Mononuclear cell (primary cell): ENCODE results near the gene BCL11B. TPM values are rescaled to one million over a fixed set of nuclear protein-coding genes. Genes with fewer than 3 reads are reported as not detected.
A peak's percentile ranks its signal among the peaks of the same experiment; 100 is the strongest.

Source experiments
- H3K27me3 ChIP-seq: 2 replicates; pipeline ENCODE4 v1.6.0; 2011; ENCODE audit warnings: low read length, control low read depth; ENCODE audit not compliant: insufficient read depth
- H3K4me1 ChIP-seq: 2 replicates; pipeline ENCODE4 v1.5.1; 2011; ENCODE audit warnings: mild to moderate bottlenecking, low read length, control low read depth; ENCODE audit not compliant: insufficient read depth
- H3K4me3 ChIP-seq: 2 replicates; pipeline ENCODE4 v1.5.1; 2011; ENCODE audit warnings: mild to moderate bottlenecking, low read length, moderate library complexity
- H3K9me3 ChIP-seq: 2 replicates; pipeline ENCODE4 v1.5.1; 2011; ENCODE audit warnings: low read depth, mild to moderate bottlenecking, control low read depth, low read length
- total RNA-seq: library from RNA; depleted of rRNA; stranded (reverse); fragments of >200 nt; gene quantifications from one replicate; pipeline ENCODE4 v1.2.3, GENCODE V29; 2012

Gene BCL11B
- total RNA-seq, 1 donor: 101 TPM

GRCh38 chr14:99265571-99265970, 6.4 kb downstream of the BCL11B start:
- Histone ChIP-seq H3K27me3 (peaks cover 44% of the 10 kb centered on the region), H3K4me1 (peaks cover 35% of the 10 kb centered on the region), H3K4me3 (peak overlapping the region; percentile 21), H3K9me3 (no peaks in the 10 kb centered on the region)

- H3K4me1 ChIP-seq: peaks cover 42% of the 10 kb centered on the region
- peak overlapping the region; percentile 21 for H3K4me3 ChIP-seq
- peaks cover 44% of the 10 kb centered on the region for H3K27me3 ChIP-seq
- H3K9me3 ChIP-seq: no peaks in the 10 kb centered on the region
These were observed 7.1 kb downstream of the BCL11B start for GRCh38 chr14:99264691-99265450.

- Histone ChIP-seq H3K4me1 (peaks cover 46% of the 10 kb centered on the region), H3K27me3 (peaks cover 40% of the 10 kb centered on the region), H3K9me3 (no peaks in the 10 kb centered on the region), H3K4me3 (peak overlapping the region; percentile 19)
These were observed 8.2 kb downstream of the BCL11B start for GRCh38 chr14:99263564-99264330.

- Histone ChIP-seq H3K9me3 (no peaks in the 10 kb centered on the region), H3K4me1 (peaks cover 54% of the 10 kb centered on the region), H3K27me3 (peaks cover 35% of the 10 kb centered on the region), H3K4me3 (peak overlapping the region; percentile 19)
These were observed 9.0 kb downstream of the BCL11B start for GRCh38 chr14:99262977-99263448.

GRCh38 chr14:99261912-99262787, 9.8 kb downstream of the BCL11B start:
- H3K4me3 ChIP-seq: peak overlapping the region; percentile 19
- peaks cover 26% of the 10 kb centered on the region for H3K27me3 ChIP-seq
- H3K4me1 ChIP-seq: peaks cover 62% of the 10 kb centered on the region

GRCh38 chr14:99260587-99261551, 11.1 kb downstream of the BCL11B start:
- peaks cover 18% of the 10 kb centered on the region for H3K27me3 ChIP-seq
- H3K4me3 ChIP-seq: no peak overlapping the region
- H3K4me1 ChIP-seq: peaks cover 68% of the 10 kb centered on the region

More at GRCh38 chr14:99261912-99262787, 9.8 kb downstream of the BCL11B start:
- H3K9me3 ChIP-seq: no peaks in the 10 kb centered on the region

GRCh38 chr14:99260116-99260515, 11.9 kb downstream of the BCL11B start:
- Histone ChIP-seq H3K27me3 (peaks cover 14% of the 10 kb centered on the region), H3K4me3 (no peak overlapping the region), H3K9me3 (no peaks in the 10 kb centered on the region), H3K4me1 (peaks cover 72% of the 10 kb centered on the region)

More at GRCh38 chr14:99260587-99261551, 11.1 kb downstream of the BCL11B start:
- H3K9me3 ChIP-seq: no peaks in the 10 kb centered on the region

- H3K4me1 ChIP-seq: peaks cover 73% of the 10 kb centered on the region
- peaks cover 11% of the 10 kb centered on the region for H3K27me3 ChIP-seq
- peak overlapping the region; percentile 9 for H3K4me3 ChIP-seq
These were observed 12.9 kb downstream of the BCL11B start for GRCh38 chr14:99258876-99259726.

GRCh38 chr14:99258341-99258861, 13.6 kb downstream of the BCL11B start:
- H3K4me3 ChIP-seq: no peak overlapping the region
- no peaks in the 10 kb centered on the region for H3K9me3 ChIP-seq
- peaks cover 77% of the 10 kb centered on the region for H3K4me1 ChIP-seq
- peaks cover 5% of the 10 kb centered on the region for H3K27me3 ChIP-seq

More at GRCh38 chr14:99258876-99259726, 12.9 kb downstream of the BCL11B start:
- H3K9me3 ChIP-seq: no peaks in the 10 kb centered on the region

GRCh38 chr14:99257673-99258221, 14.2 kb downstream of the BCL11B start:
- Histone ChIP-seq H3K9me3 (no peaks in the 10 kb centered on the region), H3K27me3 (no peaks in the 10 kb centered on the region), H3K4me3 (no peak overlapping the region), H3K4me1 (peaks cover 77% of the 10 kb centered on the region)

GRCh38 chr14:99257122-99257672, 14.8 kb downstream of the BCL11B start:
- H3K4me1 ChIP-seq: peaks cover 82% of the 10 kb centered on the region
- no peaks in the 10 kb centered on the region for H3K9me3 ChIP-seq
- H3K4me3 ChIP-seq: no peak overlapping the region
- no peaks in the 10 kb centered on the region for H3K27me3 ChIP-seq

- Histone ChIP-seq H3K27me3 (no peaks in the 10 kb centered on the region), H3K9me3 (no peaks in the 10 kb centered on the region), H3K4me3 (no peak overlapping the region), H3K4me1 (peaks cover 81% of the 10 kb centered on the region)
These were observed 15.5 kb downstream of the BCL11B start for GRCh38 chr14:99256483-99256874.
